ENCODE measurements around the gene LFNG. TPM values are rescaled to one million over a fixed set of nuclear protein-coding genes. Genes with fewer than 3 reads are reported as not detected.

Gene LFNG
- total and polyA plus RNA-seq, 2 of the 13 experiments (the other 11 are each of a cell fraction or from before 2014, with no cell fraction given), result 0.44 to 1.5 TPM

- TF ChIP-seq E2F1 (CRISPR knock-in tag; IDR thresholded peaks at IDR 0.05) (peak; percentile 20; the same call in 1 of the 2 replicates), E2F5 (CRISPR knock-in tag; conservative IDR thresholded peaks at IDR 0.05) (0 out of 2 replicates have a peak, but pooled peaks have one; percentile 36), ZSCAN21 (CRISPR knock-in tag; IDR thresholded peaks at IDR 0.05; ENCODE audit: borderline replicate concordance) (peak; percentile 44; the same call in 1 of the 2 replicates), ZNF441 (CRISPR knock-in tag; IDR thresholded peaks at IDR 0.05; ENCODE audit: borderline replicate concordance) (no peak), HOXA3 (CRISPR knock-in tag; IDR thresholded peaks at IDR 0.05) (0 out of 2 replicates have a peak, but pooled peaks have one; percentile 32), ZNF142 (CRISPR knock-in tag; IDR thresholded peaks at IDR 0.05) (peak; percentile 61; the same call in 1 of the 2 replicates), POLR2G (IDR thresholded peaks at IDR 0.05; ENCODE audit: low read depth, low read length) (peak; percentile 73), EZH2 (conservative IDR thresholded peaks at IDR 0.05; ENCODE audit: low read depth, low read length) (peak; percentile 80; the same call in 1 of the 2 replicates), ZNF777 (CRISPR knock-in tag; IDR thresholded peaks at IDR 0.05) (peak; percentile 70), KDM2A (CRISPR knock-in tag; IDR thresholded peaks at IDR 0.05; ENCODE audit: borderline replicate concordance, low read depth) (0 out of 2 replicates have a peak, but pooled peaks have one; percentile 1), ZNF687 (CRISPR knock-in tag; IDR thresholded peaks at IDR 0.05) (peak; percentile 40; the same call in 1 of the 2 replicates)
Observed at GRCh38 chr7:2519119-2519930, at the start of gene LFNG (continued).

All from HepG2 (cell line).